Esophagus muscularis mucosa (tissue), 4 donors: ENCODE data around the gene TMC1. TPM values are rescaled to one million over a fixed set of nuclear protein-coding genes. Genes with fewer than 3 reads are reported as not detected.
"Not testable (repeated sequence)": the region's sequence is repeated elsewhere in the genome, so short reads cannot be mapped to it uniquely, and the experiment has no call there.

ENCODE experiments used
- DNase-seq: peaks from one replicate; pipeline ENCODE4 v3.0.0-alpha.2; 2017; ENCODE audit errors: extremely low spot score
- H3K27ac ChIP-seq, 4 donors: fragments of 200-600 bp; sonication (generic); replicated peaks in 1 of 4; 1 replicate in 3 of 4; 2 replicates in 1 of 4; pipeline ENCODE4 v1.5.1; 2016 to 2019; ENCODE audit warnings: mild to moderate bottlenecking in 1 of 4
- H3K27me3 ChIP-seq, 4 donors: fragments of 200-600 bp; sonication (generic); one replicate each; pipeline versions ENCODE4 v1.5.1 to v1.6.0; 2016 to 2019
- H3K36me3 ChIP-seq, 4 donors: fragments of 200-600 bp; sonication (generic); one replicate each; pipeline ENCODE4 v1.5.1; 2016 to 2019
- H3K4me1 ChIP-seq, 4 donors: fragments of 200-600 bp; sonication (generic); one replicate each; pipeline ENCODE4 v1.5.1; 2016 to 2019
- H3K4me3 ChIP-seq, 4 donors: fragments of 200-600 bp; sonication (generic); 1 replicate in 2 of 4; 2 replicates in 2 of 4; pipeline ENCODE4 v1.5.1; 2016 to 2019; ENCODE audit warnings: mild to moderate bottlenecking in 4 of 4, moderate library complexity in 1 of 4
- H3K9me3 ChIP-seq, 4 donors: fragments of 200-600 bp; sonication (generic); 1 replicate in 3 of 4; 2 replicates in 1 of 4; pipeline ENCODE4 v1.5.1; 2016 to 2019
- CTCF ChIP-seq, 3 experiments: fragments of 200-600 bp in 2 of 3; fragments of 450-650 bp in 1 of 3; sonication (generic) in 2 of 3; IDR thresholded peaks; one replicate each; pipeline ENCODE4 v1.5.1; 2017 to 2019; ENCODE audit warnings: antibody characterized with exemption in 3 of 3, mild to moderate bottlenecking in 2 of 3, moderate library complexity in 1 of 3
- EP300 ChIP-seq: sonication (generic); formaldehyde crosslinking; IDR thresholded peaks from one replicate; pipeline ENCODE4 v1.6.1; 2017; ENCODE audit warnings: antibody characterized with exemption
- POLR2A ChIP-seq: fragments of 450-650 bp; IDR thresholded peaks from one replicate; pipeline ENCODE4 v1.6.1; 2017; ENCODE audit warnings: antibody characterized with exemption, moderate library complexity, mild to moderate bottlenecking, low read depth
- POLR2AphosphoS5 ChIP-seq, 2 donors: sonication (generic); formaldehyde crosslinking; IDR thresholded peaks; one replicate each; pipeline ENCODE4 v1.6.1; 2017; ENCODE audit warnings: antibody characterized with exemption in 2 of 2
- WGBS: methylation state at CpG from one replicate; pipeline ENCODE4 v1.1.5; 2018; 5-methylcytosine and 5-hydroxymethylcytosine counted together
- intact Hi-C: fragments of 100-400 bp; cut with DNase I; formaldehyde crosslinking; loops from one replicate; pipeline ENCODE4 v1.15.1; 2023
- total RNA-seq, 4 donors: library from RNA; depleted of rRNA; stranded (reverse); fragments of >200 nt; gene quantifications; one replicate each; pipeline versions ENCODE4 v1.1.0 to v1.2.1, GENCODE V29; 2016

The TMC1 gene
- total RNA-seq, 4 donors from 2014 or later, result not detected

DNA sequence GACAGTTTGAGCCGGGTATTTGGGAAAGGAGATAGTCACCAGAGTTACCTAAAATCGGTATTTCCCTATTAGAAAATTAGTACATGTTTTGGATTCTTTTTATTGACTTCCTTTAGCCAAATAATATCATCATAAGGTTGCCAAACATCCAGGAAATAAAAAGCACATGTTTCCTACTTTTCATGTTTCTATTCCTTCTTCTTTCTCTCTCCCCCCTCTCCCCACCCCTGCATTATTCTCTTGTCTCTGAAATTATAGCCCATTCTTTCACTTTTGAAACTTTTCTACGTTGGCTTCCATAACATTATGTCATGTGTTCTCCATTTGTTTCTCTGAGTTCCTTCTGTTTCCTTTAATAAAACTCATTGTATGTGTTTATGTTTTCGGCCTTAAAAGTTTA, 269.6 kb downstream of the TMC1 start:
- Histone ChIP-seq H3K27ac (no peak overlapping the region), H3K9me3 (peaks cover 0 to 12% (median 3%) of the 10 kb centered on the region in 4 donors), H3K4me3 (no peak overlapping the region), H3K27me3 (no peaks in the 10 kb centered on the region), H3K36me3 (no peaks in the 10 kb centered on the region), H3K4me1 (peaks cover 0 to 5% (median 0%) of the 10 kb centered on the region in 4 donors)
- intact Hi-C loops, result no loop called here
- WGBS, result 63% methylated on average over 4 of the region's 4 CpGs
- no peak for TF ChIP-seq POLR2A
- no peak for TF ChIP-seq POLR2AphosphoS5 (IDR thresholded peaks at IDR 0.05)
- TF ChIP-seq EP300, result no peak
- no peak for TF ChIP-seq CTCF (IDR thresholded peaks at IDR 0.05)
- no peak for DNase-seq

GRCh38 chr9:72791436-72791835, 270.0 kb downstream of the TMC1 start:
- WGBS, result 50% methylated on average over 1 of the region's 1 CpG
- Histone ChIP-seq H3K27me3 (no peaks in the 10 kb centered on the region), H3K27ac (no peak overlapping the region), H3K9me3 (peaks cover 0 to 15% (median 3%) of the 10 kb centered on the region in 4 donors), H3K36me3 (no peaks in the 10 kb centered on the region), H3K4me3 (no peak overlapping the region), H3K4me1 (peaks cover 0 to 5% (median 0%) of the 10 kb centered on the region in 4 donors)
- DNase-seq, result no peak
- TF ChIP-seq EP300 (no peak), POLR2A (no peak), POLR2AphosphoS5 (IDR thresholded peaks at IDR 0.05) (no peak), CTCF (IDR thresholded peaks at IDR 0.05) (no peak)
- intact Hi-C loops, result no loop called here

GRCh38 chr9:72794946-72795345, 273.5 kb downstream of the TMC1 start:
- H3K4me3 ChIP-seq, result no peak overlapping the region
- intact Hi-C loops, result no loop called here

DNA sequence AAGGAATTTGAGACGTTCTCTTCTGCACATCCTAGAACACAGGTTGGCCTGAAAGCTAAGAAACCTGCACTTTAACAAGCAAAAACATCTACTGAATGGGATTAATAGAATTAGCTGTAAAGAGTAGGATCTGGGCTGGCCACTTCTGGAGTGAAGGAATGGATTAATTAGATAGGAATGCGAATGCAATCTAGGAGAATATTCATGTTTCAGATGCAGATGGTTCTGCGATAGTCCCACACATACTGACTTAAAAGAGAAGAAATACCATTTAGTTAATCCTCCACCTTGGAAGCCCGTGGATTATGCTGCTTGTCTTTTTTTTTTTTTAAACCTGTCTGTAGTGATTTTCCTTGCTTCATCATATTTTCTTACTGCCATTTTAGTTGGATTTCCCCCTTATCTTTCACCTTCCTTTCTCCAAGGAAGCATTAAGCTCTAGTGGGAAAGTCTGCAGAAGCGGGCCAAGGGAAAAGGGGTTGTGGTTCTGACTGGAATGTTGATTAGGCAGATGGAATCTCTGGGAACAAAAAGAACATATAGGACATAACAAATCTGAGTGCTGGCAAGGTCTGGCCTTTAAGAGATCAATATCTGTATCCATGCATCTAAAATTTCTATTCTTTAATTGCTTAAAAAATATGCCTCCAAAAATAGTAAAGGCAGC, 279.1 kb downstream of the TMC1 start:
- no peaks in the 10 kb centered on the region for H3K36me3 ChIP-seq
- no peak for DNase-seq
- no peak overlapping the region for H3K4me3 ChIP-seq
- TF ChIP-seq POLR2A (no peak), CTCF (IDR thresholded peaks at IDR 0.05) (no peak), EP300 (no peak), POLR2AphosphoS5 (IDR thresholded peaks at IDR 0.05) (no peak)
- intact Hi-C loops, result no loop called here
- no peaks in the 10 kb centered on the region for H3K27me3 ChIP-seq
- no peaks in the 10 kb centered on the region for H3K4me1 ChIP-seq
- 81% methylated on average over 5 of the region's 5 CpGs for WGBS
- peaks cover 0 to 18% (median 6%) of the 10 kb centered on the region in 4 donors for H3K9me3 ChIP-seq
- H3K27ac ChIP-seq, result no peak overlapping the region

More at GRCh38 chr9:72794946-72795345, 273.5 kb downstream of the TMC1 start:
- TF ChIP-seq POLR2AphosphoS5 (IDR thresholded peaks at IDR 0.05) (no peak), POLR2A (no peak), EP300 (no peak), CTCF (IDR thresholded peaks at IDR 0.05) (no peak)
- WGBS, result 78% methylated on average over 1 of the region's 1 CpG
- H3K9me3 ChIP-seq, result peaks cover 0 to 25% (median 9%) of the 10 kb centered on the region in 4 donors
- no peak overlapping the region for H3K27ac ChIP-seq
- H3K4me1 ChIP-seq, result no peaks in the 10 kb centered on the region
- H3K36me3 ChIP-seq, result no peaks in the 10 kb centered on the region
- H3K27me3 ChIP-seq, result no peaks in the 10 kb centered on the region
- DNase-seq, result no peak

GRCh38 chr9:72805238-72805637, 283.8 kb downstream of the TMC1 start:
- H3K27ac ChIP-seq, result no peak overlapping the region
- no peaks in the 10 kb centered on the region for H3K4me1 ChIP-seq
- TF ChIP-seq CTCF (IDR thresholded peaks at IDR 0.05) (no peak), EP300 (no peak), POLR2A (no peak), POLR2AphosphoS5 (IDR thresholded peaks at IDR 0.05) (no peak)
- intact Hi-C loops, result no loop called here
- H3K36me3 ChIP-seq, result no peaks in the 10 kb centered on the region
- WGBS, result 88% methylated on average over 1 of the region's 1 CpG
- H3K4me3 ChIP-seq, result no peak overlapping the region
- no peaks in the 10 kb centered on the region for H3K9me3 ChIP-seq
- H3K27me3 ChIP-seq, result no peaks in the 10 kb centered on the region
- DNase-seq, result no peak

- H3K36me3 ChIP-seq, intact Hi-C loops, H3K27me3 ChIP-seq, DNase-seq, H3K4me1 ChIP-seq, H3K4me3 ChIP-seq, H3K27ac ChIP-seq, H3K9me3 ChIP-seq: not testable (repeated sequence)
- WGBS, result 100% methylated on average over 8 of the region's 35 CpGs
Measured at GRCh38 chr9:72806313-72806809, 285.0 kb downstream of the TMC1 start.
